K562 (cell line): Measurements from ENCODE around the gene ST8SIA1. TPM values are rescaled to one million over a fixed set of nuclear protein-coding genes. Genes with fewer than 3 reads are reported as not detected.

ENCODE experiments used
- ATAC-seq: fragments of 200-7000 bp; cut with Tn5 transposase; 3 replicates; pipeline ENCODE4 v1.9.1; 2020; ENCODE audit warnings: moderate library complexity
- BruUV-seq: library from RNA; stranded (reverse); fragments of 400-500 nt; replicated peaks from 2 replicates; lab custom pipeline; 2021; lab: Mats Ljungman, UMichigan
- CTCF ChIA-PET: fragments of 300-600 bp; formaldehyde crosslinking; extraction: SDS; loops from one replicate; lab custom pipeline; 2021; ENCODE audit warnings: low intra/inter-chr PET ratio; lab: Yijun Ruan, JAX
- POLR2A ChIA-PET: fragments of 300-600, 350-650 bp; sonication (Branson Sonifier 250); formaldehyde crosslinking; extraction: SDS; loops from one replicate; lab custom pipeline; 2021; ENCODE audit warnings: antibody characterized with exemption, inconsistent platforms; lab: Yijun Ruan, JAX
- DNase-seq, 4 experiments: peaks; one replicate each; pipeline versions ENCODE4 v3.0.0 to v3.0.0-alpha.2; 2011 to 2018; ENCODE audit warnings: low spot score in 3 of 4, mixed read lengths in 3 of 4; ENCODE audit errors: extremely low read depth in 1 of 4
- FAIRE-seq: peaks from 2 replicates; lab custom pipeline; 2011; peaks lifted over from hg19 to GRCh38; lab: Jason Lieb, UNC
- H2AFZ ChIP-seq: 2 replicates; pipeline ENCODE4 v1.6.0; 2011; ENCODE audit warnings: low read depth, low read length, control low read depth, inconsistent platforms
- H3K27ac ChIP-seq: fragments of 200-600 bp; 3 replicates; pipeline ENCODE4 v1.8.0; 2011; ENCODE audit warnings: low read depth, mild to moderate bottlenecking, control low read depth, inconsistent platforms, low read length, moderate library complexity, mixed read lengths; ENCODE audit errors: extremely low read depth
- H3K27me3 ChIP-seq, 2 experiments: fragments of 300-600 bp in 1 of 2; 2 replicates in 1 of 2; 3 replicates in 1 of 2; pipeline versions ENCODE4 v1.6.0 to v1.8.0; 2011; ENCODE audit warnings: inconsistent platforms in 2 of 2, low read length in 2 of 2, mild to moderate bottlenecking in 1 of 2, mixed read lengths in 1 of 2, moderate library complexity in 1 of 2; ENCODE audit not compliant: control insufficient read depth in 2 of 2, insufficient read depth in 2 of 2
- H3K36me3 ChIP-seq: fragments of 300-600 bp; 3 replicates; pipeline ENCODE4 v1.8.0; 2011; ENCODE audit warnings: mild to moderate bottlenecking, low read length, inconsistent platforms; ENCODE audit not compliant: control insufficient read depth, insufficient read depth
- H3K4me1 ChIP-seq, 2 experiments: fragments of 200-600 bp in 1 of 2; replicated peaks in 1 of 2; 2 replicates in 1 of 2; 3 replicates in 1 of 2; pipeline versions ENCODE4 v1.5.1 to v1.8.0; 2011; ENCODE audit warnings: inconsistent platforms in 2 of 2, low read length in 2 of 2, mild to moderate bottlenecking in 1 of 2, mixed read lengths in 1 of 2, moderate library complexity in 1 of 2; ENCODE audit not compliant: control insufficient read depth in 2 of 2, insufficient read depth in 2 of 2
- H3K4me2 ChIP-seq: 2 replicates; pipeline ENCODE4 v1.6.1; 2011; ENCODE audit warnings: low read length, control low read depth, inconsistent platforms, mixed read lengths; ENCODE audit not compliant: insufficient read depth
- H3K4me3 ChIP-seq: fragments of 200-600 bp; sonication (generic), shearing (Covaris generic); 2 replicates; pipeline ENCODE4 v1.5.1; 2016; ENCODE audit warnings: control low read depth, inconsistent platforms
- H3K79me2 ChIP-seq: fragments of 200-600 bp; 3 replicates; pipeline ENCODE4 v1.8.0; 2011; ENCODE audit warnings: low read length, inconsistent platforms; ENCODE audit not compliant: control insufficient read depth, insufficient read depth
- H3K9ac ChIP-seq, 2 experiments: 2 replicates each; pipeline versions ENCODE4 v1.6.0 to v1.6.1; 2011; ENCODE audit warnings: low read depth in 2 of 2, low read length in 2 of 2, control low read depth in 1 of 2, inconsistent platforms in 1 of 2, mild to moderate bottlenecking in 1 of 2, mixed read lengths in 1 of 2; ENCODE audit not compliant: insufficient read depth in 1 of 2
- H3K9me1 ChIP-seq: one replicate; pipeline ENCODE4 v1.6.0; 2011; ENCODE audit warnings: inconsistent platforms, mild to moderate bottlenecking, low read length, moderate library complexity; ENCODE audit not compliant: control insufficient read depth, insufficient read depth
- H3K9me3 ChIP-seq: replicated peaks from 2 replicates; pipeline ENCODE4 v1.5.1; 2011; ENCODE audit warnings: low read depth, low read length, inconsistent platforms; ENCODE audit not compliant: control insufficient read depth, insufficient read depth
- H4K20me1 ChIP-seq: replicated peaks from 2 replicates; pipeline ENCODE4 v1.6.1; 2011; ENCODE audit warnings: low read length, inconsistent platforms, mixed read lengths; ENCODE audit not compliant: control insufficient read depth, insufficient read depth
- ATF7 ChIP-seq: fragments of 450-650 bp; IDR thresholded peaks from 2 replicates; pipeline ENCODE4 v1.7.1; 2014; ENCODE audit warnings: mild to moderate bottlenecking, moderate library complexity
- MTA3 ChIP-seq: fragments of 450-650 bp; formaldehyde crosslinking; IDR thresholded peaks from 2 replicates; pipeline ENCODE4 v1.6.1; 2017; ENCODE audit warnings: mild to moderate bottlenecking, borderline replicate concordance
- POLR2AphosphoS5 ChIP-seq: IDR thresholded peaks from 2 replicates; pipeline ENCODE4 v1.6.1; 2011; ENCODE audit warnings: mild to moderate bottlenecking, low read depth, low read length, moderate library complexity; ENCODE audit not compliant: control insufficient read depth, insufficient read depth
- PTBP1 ChIP-seq: fragments of 200-400 bp; formaldehyde crosslinking; IDR thresholded peaks from 2 replicates; pipeline ENCODE4 v1.6.1; 2017; ENCODE audit warnings: low read depth, low read length
- SNAPC5 ChIP-seq: fragments of 250-450 bp; sonication (Bioruptor Pico); IDR thresholded peaks from 2 replicates; pipeline ENCODE4 v1.8.0; 2021; ENCODE audit warnings: moderate library complexity, mild to moderate bottlenecking, inconsistent platforms
- ZNF174 ChIP-seq: fragments of 250-450 bp; sonication (Bioruptor Pico); IDR thresholded peaks from 2 replicates; pipeline ENCODE4 v1.4.0; 2020; ENCODE audit warnings: mild to moderate bottlenecking
- ZNF23 ChIP-seq: fragments of 250-450 bp; sonication (Bioruptor Pico); IDR thresholded peaks from 2 replicates; pipeline ENCODE4 v1.4.0; 2020; ENCODE audit warnings: mild to moderate bottlenecking
- ZNF551 ChIP-seq: fragments of 250-450 bp; sonication (Bioruptor Pico); IDR thresholded peaks from 2 replicates; pipeline ENCODE4 v1.5.0; 2021; ENCODE audit warnings: mild to moderate bottlenecking, moderate library complexity
- WGBS: fragments of 100-300 bp; shearing (Covaris generic); methylation state at CpG from one replicate; pipeline ENCODE4 v1.1.6; 2016; ENCODE audit warnings: low coverage, mixed read lengths; ENCODE audit not compliant: insufficient coverage; ENCODE audit errors: missing lambda C conversion rate; 5-methylcytosine and 5-hydroxymethylcytosine counted together
- in situ Hi-C: fragments of 300-500 bp; cut with MboI; formaldehyde crosslinking; loops from 4 replicates; pipeline ENCODE4 v1.15.0; 2018; ENCODE audit warnings: inconsistent platforms, mixed read lengths
- intact Hi-C: fragments of 100-400 bp; cut with micrococcal nuclease; formaldehyde crosslinking; loops from 2 replicates; pipeline ENCODE4 v1.14.2; 2022
- polyA plus RNA-seq, 8 experiments: library from polyadenylated mRNA; depleted of rRNA in 4 of 8; stranded (reverse) in 5 of 8; unstranded in 3 of 8; fragments of >200 nt; fragmentation: Nextera tagmentation in 2 of 8; fragmentation: Illumina TruSeq in 1 of 8; extraction: Ambion mirVana in 2 of 8; extraction: Trizol in 1 of 8; gene quantifications; 2 replicates each; pipeline versions ENCODE4 v1.2.1 to v1.2.3, GENCODE V29; 2011 to 2014; ENCODE audit warnings: inconsistent platforms in 1 of 8, missing spikeins in 1 of 8
- total RNA-seq, 7 experiments: library from RNA; depleted of rRNA in 6 of 7; stranded (reverse); fragments of >200 nt in 6 of 7; fragmentation: Illumina TruSeq in 2 of 7; extraction: Trizol in 2 of 7; gene quantifications; 2 replicates each; pipeline versions ENCODE4 v1.2.1 to v1.2.3, GENCODE V29; 2011 to 2021; ENCODE audit warnings: low replicate concordance in 1 of 7
- TF ChIP-seq, protein P1 (sequence below): fragments of 450-650 bp; conservative IDR thresholded peaks from 2 replicates; pipeline ENCODE4 v1.6.1; 2016; ENCODE audit warnings: missing genetic modification characterization, low read depth, mild to moderate bottlenecking, control low read depth, missing compliant biosample characterization
- TF ChIP-seq, protein P2 (sequence below): sonication (generic); formaldehyde crosslinking; IDR thresholded peaks from 2 replicates; pipeline ENCODE4 v1.8.0; 2022; ENCODE audit warnings: missing genetic modification reagents, mild to moderate bottlenecking, borderline replicate concordance

ST8SIA1 gene
- total and polyA plus RNA-seq, 9 of the 15 experiments (the other 6 are each of a cell fraction or from before 2014, with no cell fraction given): 0.86 to 26.3 (median 4.3) TPM

DNA sequence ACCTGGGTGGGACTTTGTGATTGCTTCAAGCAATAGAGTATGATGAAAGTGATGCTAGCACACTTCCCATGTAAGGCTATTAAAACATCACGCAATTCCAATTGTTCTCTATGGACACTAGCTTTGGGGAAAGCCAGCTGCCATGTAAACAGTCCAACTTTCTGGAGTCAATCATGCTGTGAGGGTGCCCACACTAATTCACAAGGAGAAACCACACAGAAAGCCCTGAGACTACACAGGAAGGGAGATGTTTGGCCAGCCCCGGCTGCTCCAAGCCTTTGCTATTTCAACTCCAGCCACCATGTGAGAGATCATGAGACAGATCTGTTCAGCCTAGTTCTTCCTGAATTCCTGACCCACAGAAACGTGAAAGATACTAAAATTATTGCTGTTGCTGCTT, 96.3 kb downstream of the ST8SIA1 start:
- BruUV-seq: no TSS peak
- Histone ChIP-seq H3K4me1 (no peaks in the 10 kb centered on the region), H3K9me1 (no peaks in the 10 kb centered on the region), H3K9ac (no peak overlapping the region), H2AFZ (no peak overlapping the region), H3K79me2 (no peaks in the 10 kb centered on the region), H3K27me3 (no peaks in the 10 kb centered on the region), H4K20me1 (no peaks in the 10 kb centered on the region), H3K27ac (no peak overlapping the region), H3K36me3 (no peaks in the 10 kb centered on the region), H3K9me3 (no peaks in the 10 kb centered on the region), H3K4me2 (no peak overlapping the region), H3K4me3 (no peak overlapping the region)
- CTCF ChIA-PET: no interaction called here
- POLR2A ChIA-PET: no interaction called here
- 0% methylated on average over 3 of the region's 3 CpGs for WGBS
- ATAC-seq (no peak), FAIRE-seq (no peak), DNase-seq (no peak)
- in situ Hi-C loops: no loop called here
- intact Hi-C loops: no loop called here
- TF ChIP-seq, protein P1, sequence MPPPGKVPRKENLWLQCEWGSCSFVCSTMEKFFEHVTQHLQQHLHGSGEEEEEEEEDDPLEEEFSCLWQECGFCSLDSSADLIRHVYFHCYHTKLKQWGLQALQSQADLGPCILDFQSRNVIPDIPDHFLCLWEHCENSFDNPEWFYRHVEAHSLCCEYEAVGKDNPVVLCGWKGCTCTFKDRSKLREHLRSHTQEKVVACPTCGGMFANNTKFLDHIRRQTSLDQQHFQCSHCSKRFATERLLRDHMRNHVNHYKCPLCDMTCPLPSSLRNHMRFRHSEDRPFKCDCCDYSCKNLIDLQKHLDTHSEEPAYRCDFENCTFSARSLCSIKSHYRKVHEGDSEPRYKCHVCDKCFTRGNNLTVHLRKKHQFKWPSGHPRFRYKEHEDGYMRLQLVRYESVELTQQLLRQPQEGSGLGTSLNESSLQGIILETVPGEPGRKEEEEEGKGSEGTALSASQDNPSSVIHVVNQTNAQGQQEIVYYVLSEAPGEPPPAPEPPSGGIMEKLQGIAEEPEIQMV (tag): no peak
- TF ChIP-seq, all 486 proteins: peak for 0

- BruUV-seq: no TSS peak
- DNase-seq: no peak
- no peak overlapping the region for H3K9ac ChIP-seq
- ATAC-seq: no peak
- H2AFZ ChIP-seq: no peak overlapping the region
- no peaks in the 10 kb centered on the region for H3K9me3 ChIP-seq
- H3K4me3 ChIP-seq: no peak overlapping the region
- in situ Hi-C loops (no loop called here), intact Hi-C loops (no loop called here)
- FAIRE-seq: no peak
- no peaks in the 10 kb centered on the region for H4K20me1 ChIP-seq
- no peak overlapping the region for H3K27ac ChIP-seq
- no peaks in the 10 kb centered on the region for H3K4me1 ChIP-seq
- CTCF ChIA-PET: no interaction called here
- no peaks in the 10 kb centered on the region for H3K36me3 ChIP-seq
- no peaks in the 10 kb centered on the region for H3K79me2 ChIP-seq
- POLR2A ChIA-PET: no interaction called here
- no peak overlapping the region for H3K4me2 ChIP-seq
- no peaks in the 10 kb centered on the region for H3K27me3 ChIP-seq
- H3K9me1 ChIP-seq: no peaks in the 10 kb centered on the region
- TF ChIP-seq PTBP1 (no peak), POLR2AphosphoS5 (no peak), ZNF174 (CRISPR knock-in tag) (no peak), ZNF23 (CRISPR knock-in tag) (no peak), ZNF551 (CRISPR knock-in tag) (no peak), ATF7 (no peak), MTA3 (no peak), SNAPC5 (CRISPR knock-in tag) (no peak)
- TF ChIP-seq, protein P2, sequence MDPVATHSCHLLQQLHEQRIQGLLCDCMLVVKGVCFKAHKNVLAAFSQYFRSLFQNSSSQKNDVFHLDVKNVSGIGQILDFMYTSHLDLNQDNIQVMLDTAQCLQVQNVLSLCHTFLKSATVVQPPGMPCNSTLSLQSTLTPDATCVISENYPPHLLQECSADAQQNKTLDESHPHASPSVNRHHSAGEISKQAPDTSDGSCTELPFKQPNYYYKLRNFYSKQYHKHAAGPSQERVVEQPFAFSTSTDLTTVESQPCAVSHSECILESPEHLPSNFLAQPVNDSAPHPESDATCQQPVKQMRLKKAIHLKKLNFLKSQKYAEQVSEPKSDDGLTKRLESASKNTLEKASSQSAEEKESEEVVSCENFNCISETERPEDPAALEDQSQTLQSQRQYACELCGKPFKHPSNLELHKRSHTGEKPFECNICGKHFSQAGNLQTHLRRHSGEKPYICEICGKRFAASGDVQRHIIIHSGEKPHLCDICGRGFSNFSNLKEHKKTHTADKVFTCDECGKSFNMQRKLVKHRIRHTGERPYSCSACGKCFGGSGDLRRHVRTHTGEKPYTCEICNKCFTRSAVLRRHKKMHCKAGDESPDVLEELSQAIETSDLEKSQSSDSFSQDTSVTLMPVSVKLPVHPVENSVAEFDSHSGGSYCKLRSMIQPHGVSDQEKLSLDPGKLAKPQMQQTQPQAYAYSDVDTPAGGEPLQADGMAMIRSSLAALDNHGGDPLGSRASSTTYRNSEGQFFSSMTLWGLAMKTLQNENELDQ (CRISPR knock-in tag): no peak
Observed at GRCh38 chr12:22234561-22234960, 99.9 kb downstream of the ST8SIA1 start.
